ENCODE measurements around the gene SEMA4C. TPM values are rescaled to one million over a fixed set of nuclear protein-coding genes. Genes with fewer than 3 reads are reported as not detected.

Gene SEMA4C
- total and polyA plus RNA-seq, 2 of the 4 experiments (the other 2 are of a cell fraction): 15.8 to 24.3 TPM

- Histone ChIP-seq H3K27ac (ENCODE audit: insufficient read depth, low read length) (no peak overlapping the region), H3K36me3 (ENCODE audit: control insufficient read depth, insufficient read depth, low read length) (peaks cover 67% of the 10 kb centered on the region), H4K5ac (ENCODE audit: low read depth, low read length) (no peak overlapping the region), H3K23ac (ENCODE audit: low read depth, low read length) (no peak overlapping the region), H3K18ac (ENCODE audit: low read depth, low read length) (no peak overlapping the region), H2AK5ac (ENCODE audit: low read depth, low read length) (no peak overlapping the region), H3K4me2 (ENCODE audit: low read depth, low read length) (no peak overlapping the region), H2BK20ac (ENCODE audit: low read depth, low read length) (no peak overlapping the region), H3K4me3 (ENCODE audit: insufficient read depth, low read depth, low read length) (no peak overlapping the region), H3K14ac (replicated peaks; ENCODE audit: low read depth, low read length) (no peak overlapping the region), H4K91ac (ENCODE audit: insufficient read depth, low read depth, low read length) (no peak overlapping the region), H4K8ac (ENCODE audit: low read depth in 2 of 2, low read length in 2 of 2) (no peak overlapping the region), H4K20me1 (ENCODE audit: insufficient read depth, low read length) (peaks cover 39% of the 10 kb centered on the region), H2BK5ac (ENCODE audit: low read depth, low read length, poor library complexity, severe bottlenecking) (no peak overlapping the region), H2BK15ac (ENCODE audit: low read depth, low read length) (no peak overlapping the region), H2AK9ac (replicated peaks; ENCODE audit: low read depth, low read length, poor library complexity) (no peak overlapping the region), H2AFZ (replicated peaks; ENCODE audit: low read length, poor library complexity) (no peak overlapping the region), H2BK120ac (ENCODE audit: low read depth, low read length) (no peak overlapping the region), H3K27me3 (ENCODE audit: control insufficient read depth, insufficient read depth, low read length) (no peaks in the 10 kb centered on the region), H3K9me1 (ENCODE audit: insufficient read depth, low read length) (no peaks in the 10 kb centered on the region), H3K9me3 (ENCODE audit: control insufficient read depth, insufficient read depth, low read length) (no peaks in the 10 kb centered on the region), H3K56ac (ENCODE audit: extremely low read depth, insufficient read depth, low read length) (no peak overlapping the region), H3K79me1 (ENCODE audit: low read depth in 1 of 2, low read length in 2 of 2) (peaks cover 5 to 50% of the 10 kb centered on the region in 2 experiments), H3K4ac (ENCODE audit: low read depth, low read length) (no peak overlapping the region), H3K9ac (ENCODE audit: low read depth, low read length) (no peak overlapping the region), H3K4me1 (ENCODE audit: control insufficient read depth, insufficient read depth, low read length) (peaks cover 5% of the 10 kb centered on the region; the same call in 1 of the 2 replicates)
- dilution Hi-C loops (cut with HindIII; ENCODE audit: low sequenced_read_pairs, unreplicated experiment): no loop called here
- ChIA-PET POLR2A (ENCODE audit: unreplicated experiment) (no interaction called here), CTCF (no interaction called here)
- no CpG with 5 or more reads among the region's 25 CpGs for WGBS, 2 experiments (ENCODE audit: extremely low coverage in 2 of 2, insufficient read length in 1 of 2)
- DNase-seq (no peak), ATAC-seq (ENCODE audit: low read depth) (no peak)
- in situ Hi-C loops (cut with MboI; ENCODE audit: low sequenced_read_pairs): loop anchor here (25.0 kb wide), 1 partner anchor 248 kb away; the partner anchor contains the start of gene ANKRD36
- TF ChIP-seq MXI1 (IDR thresholded peaks at IDR 0.05; ENCODE audit: borderline replicate concordance, low read depth, low read length) (no peak), CTCF (conservative IDR thresholded peaks at IDR 0.05; ENCODE audit: low read depth, low read length) (no peak), RCOR1 (IDR thresholded peaks at IDR 0.05; ENCODE audit: insufficient replicate concordance, low read length) (no peak), POLR2A (IDR thresholded peaks at IDR 0.05; ENCODE audit: low read depth, low read length) (no peak), USF2 (IDR thresholded peaks at IDR 0.05; ENCODE audit: low read depth, low read length) (no peak), FOS (IDR thresholded peaks at IDR 0.05; ENCODE audit: low read depth, low read length) (no peak), RAD21 (IDR thresholded peaks at IDR 0.05; ENCODE audit: low read length) (no peak), NFE2L2 (IDR thresholded peaks at IDR 0.05; ENCODE audit: low read depth, low read length) (no peak), CEBPB (IDR thresholded peaks at IDR 0.05; ENCODE audit: low read depth, low read length) (no peak), ELK1 (IDR thresholded peaks at IDR 0.05; ENCODE audit: borderline replicate concordance, low read depth, low read length) (no peak)
- intact Hi-C loops (cut with micrococcal nuclease): no loop called here
- BruUV-seq (replicated peaks): no TSS peak
Measured at GRCh38 chr2:96864343-96865091, 5.4 kb downstream of the SEMA4C start.
